Ishikawa (cell line): ENCODE results near the gene CYB5D1.

Experiments
- CEBPB ChIP-seq: IDR thresholded peaks from 2 replicates; pipeline ENCODE4 v1.6.1; 2012
- MAX ChIP-seq: IDR thresholded peaks from 2 replicates; pipeline ENCODE4 v1.6.1; 2012
- RAD21 ChIP-seq: IDR thresholded peaks from 2 replicates; pipeline ENCODE4 v1.6.1; 2012; ENCODE audit warnings: low read depth
- TAF1 ChIP-seq: IDR thresholded peaks from 2 replicates; pipeline ENCODE4 v1.6.1; 2012; ENCODE audit warnings: low read depth, mild to moderate bottlenecking
- USF1 ChIP-seq: IDR thresholded peaks from 2 replicates; pipeline ENCODE4 v1.6.1; 2012

GRCh38 chr17:7823581-7824001 is 34.2 kb upstream of the CYB5D1 start:
- no peak for TF ChIP-seq TAF1
- no peak for TF ChIP-seq USF1
- no peak for TF ChIP-seq RAD21
- TF ChIP-seq CEBPB, result no peak
- no peak for TF ChIP-seq MAX
